T-helper 2 cell treated with Interferon-gamma antibody and Interleukin-4, amounts not matched to agents 5 μg/mL and 100 μg/mL, for 36 hours (primary cell): ENCODE results near the gene CRB2.

Experiments
- DNase-seq: peaks from one replicate; pipeline ENCODE4 v3.0.0; 2021; ENCODE audit warnings: low spot score
- H3K27ac Mint-ChIP-seq: one replicate; pipeline ENCODE4 v1.8.0; 2021; ENCODE audit warnings: mild to moderate bottlenecking, mixed read lengths
- H3K27me3 Mint-ChIP-seq: one replicate; pipeline ENCODE4 v1.8.0; 2021; ENCODE audit warnings: low read depth, mixed read lengths
- H3K36me3 Mint-ChIP-seq: one replicate; pipeline ENCODE4 v1.8.0; 2021; ENCODE audit warnings: low read depth, mixed read lengths
- H3K4me1 Mint-ChIP-seq: one replicate; pipeline ENCODE4 v1.8.0; 2021; ENCODE audit warnings: low read depth, mixed read lengths
- H3K4me3 Mint-ChIP-seq: one replicate; pipeline ENCODE4 v1.8.0; 2022; ENCODE audit warnings: mild to moderate bottlenecking, moderate library complexity, mixed read lengths
- H3K9me3 Mint-ChIP-seq: one replicate; pipeline ENCODE4 v1.8.0; 2021; ENCODE audit warnings: mixed read lengths

CRB2 gene

DNA sequence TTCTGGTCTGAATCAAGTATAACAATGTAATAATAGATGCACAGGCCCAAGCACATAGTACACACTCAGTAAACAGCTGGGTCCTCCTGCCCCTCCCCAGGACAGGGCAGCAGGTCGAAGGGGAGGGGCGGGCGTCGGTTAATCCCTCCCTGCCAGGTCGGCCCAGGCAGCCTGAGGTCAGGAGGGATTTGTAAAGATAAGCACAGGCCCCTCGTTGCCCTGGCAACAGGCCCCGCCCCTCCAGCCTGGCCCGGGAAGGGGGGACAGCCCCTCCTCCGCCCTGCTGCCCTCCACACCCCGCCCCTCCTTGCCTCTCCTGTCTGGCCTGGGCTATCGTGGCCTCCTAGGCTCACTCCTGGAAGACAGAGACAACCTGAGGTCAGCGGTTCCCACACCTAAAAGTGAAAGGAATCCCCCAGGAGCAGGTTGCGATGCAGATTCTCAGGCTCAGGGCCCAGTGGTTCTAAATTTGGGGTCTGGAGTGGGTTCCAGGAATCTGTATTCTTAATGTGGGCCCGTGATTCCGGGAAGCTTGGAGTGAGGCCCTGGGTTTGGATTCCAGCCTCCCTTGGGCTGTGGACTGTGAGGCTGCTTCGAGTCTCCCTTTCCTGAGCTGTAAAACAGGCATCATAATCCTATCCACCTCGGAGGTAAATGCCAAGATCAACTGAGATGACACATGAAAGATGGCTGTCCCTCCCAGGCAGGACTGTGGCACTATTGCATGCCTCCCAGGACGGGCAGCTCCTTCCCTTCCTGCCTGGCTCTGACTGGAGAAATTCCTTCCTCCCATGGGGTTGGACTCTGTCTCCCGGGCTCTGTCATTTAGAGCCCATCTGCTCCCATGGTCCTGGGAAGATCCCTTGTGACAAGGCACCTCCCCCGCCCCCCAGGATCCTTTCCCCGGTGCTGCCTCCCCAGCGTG lies 4.4 kb downstream of the CRB2 start:
- no peak overlapping the region for H3K27ac Mint-ChIP-seq
- no peaks in the 10 kb centered on the region for H3K27me3 Mint-ChIP-seq
- H3K4me3 Mint-ChIP-seq = no peak overlapping the region
- no peak for DNase-seq
- no peaks in the 10 kb centered on the region for H3K36me3 Mint-ChIP-seq
- H3K4me1 Mint-ChIP-seq = peaks cover 18% of the 10 kb centered on the region
- H3K9me3 Mint-ChIP-seq = no peaks in the 10 kb centered on the region

DNA sequence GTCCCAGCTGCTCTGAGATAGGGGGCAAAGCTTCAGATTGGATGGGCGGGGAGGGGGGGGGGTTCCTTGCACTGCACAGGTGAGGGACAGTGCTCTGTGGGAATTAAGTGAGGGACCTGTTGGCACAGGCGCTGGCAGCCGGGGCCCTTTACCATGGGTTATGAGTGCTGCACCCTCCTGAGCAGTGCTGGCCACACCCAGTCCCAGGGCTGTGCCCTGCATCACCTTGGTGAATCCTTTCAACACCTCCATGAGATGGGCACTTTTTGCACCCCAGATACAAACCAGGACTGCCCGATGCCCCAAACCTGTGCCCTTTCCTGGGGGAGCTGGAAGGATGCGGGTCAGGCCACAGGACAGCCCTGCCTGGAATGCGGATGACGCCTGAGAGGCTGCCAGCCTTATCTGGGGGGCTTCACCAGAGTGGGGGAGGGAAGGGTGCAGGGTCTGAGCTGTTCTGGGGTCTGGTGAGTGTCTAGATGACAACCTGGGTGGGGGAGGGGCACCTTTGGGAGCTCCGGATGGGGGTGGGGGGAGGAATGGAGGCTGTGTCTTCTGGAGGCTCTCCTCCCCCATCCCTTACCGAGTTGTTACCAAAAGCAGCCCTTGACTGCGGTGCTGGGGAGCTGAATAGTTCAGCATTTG lies 5.2 kb downstream of the CRB2 start:
- DNase-seq = no peak
- no peaks in the 10 kb centered on the region for H3K9me3 Mint-ChIP-seq
- no peaks in the 10 kb centered on the region for H3K27me3 Mint-ChIP-seq
- H3K36me3 Mint-ChIP-seq = no peaks in the 10 kb centered on the region
- no peak overlapping the region for H3K4me3 Mint-ChIP-seq
- peaks cover 18% of the 10 kb centered on the region for H3K4me1 Mint-ChIP-seq
- no peak overlapping the region for H3K27ac Mint-ChIP-seq

DNA sequence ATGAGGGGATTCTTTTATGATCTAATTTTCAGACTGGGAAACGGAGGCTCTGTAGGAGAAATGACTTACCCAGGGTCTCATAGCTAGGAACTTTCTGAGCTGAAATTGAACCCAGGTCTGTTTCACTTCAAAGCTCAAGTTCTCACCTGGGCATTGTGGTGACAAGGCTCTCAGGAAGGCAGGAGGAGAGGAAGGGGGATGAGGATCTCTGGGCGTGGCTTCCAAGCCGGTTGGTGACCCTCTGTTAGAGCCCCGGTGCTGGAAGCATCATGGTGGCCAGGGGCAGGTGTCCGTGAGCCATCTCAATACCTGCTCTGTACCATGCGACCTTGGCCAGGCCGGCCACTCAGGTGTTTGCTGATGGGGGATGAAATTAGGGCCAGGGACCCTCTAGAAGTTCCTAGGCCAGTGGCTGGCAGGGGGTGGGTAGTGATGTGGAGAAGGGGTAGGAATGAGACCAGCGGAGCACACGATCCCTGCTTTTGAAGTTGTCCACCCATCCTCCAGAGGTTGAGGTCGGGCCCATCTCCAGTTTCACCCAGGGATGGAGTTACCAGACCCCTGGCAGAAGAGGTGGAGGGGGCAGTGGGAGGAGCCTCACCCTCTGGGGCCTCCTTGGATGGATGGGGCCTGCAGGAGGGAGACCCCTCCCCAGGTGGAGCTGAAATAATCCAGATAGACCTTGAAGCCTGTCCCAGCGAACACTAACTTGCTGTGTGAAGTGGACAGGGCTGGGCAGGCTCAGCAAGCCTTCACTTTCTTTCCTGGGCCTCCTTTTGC lies 5.9 kb downstream of the CRB2 start:
- H3K27ac Mint-ChIP-seq = no peak overlapping the region
- H3K4me3 Mint-ChIP-seq = no peak overlapping the region
- no peaks in the 10 kb centered on the region for H3K27me3 Mint-ChIP-seq
- H3K4me1 Mint-ChIP-seq = peaks cover 18% of the 10 kb centered on the region
- H3K36me3 Mint-ChIP-seq = no peaks in the 10 kb centered on the region
- no peaks in the 10 kb centered on the region for H3K9me3 Mint-ChIP-seq
- no peak for DNase-seq

DNA sequence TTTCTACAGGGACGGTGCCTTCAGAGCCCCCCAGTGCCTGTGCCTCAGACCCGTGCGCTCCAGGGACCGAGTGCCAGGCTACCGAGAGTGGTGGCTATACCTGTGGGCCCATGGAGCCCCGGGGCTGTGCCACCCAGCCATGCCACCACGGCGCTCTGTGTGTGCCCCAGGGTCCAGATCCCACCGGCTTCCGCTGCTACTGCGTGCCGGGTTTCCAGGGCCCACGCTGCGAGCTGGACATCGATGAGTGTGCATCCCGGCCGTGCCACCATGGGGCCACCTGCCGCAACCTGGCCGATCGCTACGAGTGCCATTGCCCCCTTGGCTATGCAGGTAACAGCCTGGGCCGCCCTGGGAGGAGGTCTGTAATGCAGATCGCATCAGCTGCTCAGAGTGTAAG lies 6.9 kb downstream of the CRB2 start:
- no peak overlapping the region for H3K4me3 Mint-ChIP-seq
- DNase-seq = no peak

DNA sequence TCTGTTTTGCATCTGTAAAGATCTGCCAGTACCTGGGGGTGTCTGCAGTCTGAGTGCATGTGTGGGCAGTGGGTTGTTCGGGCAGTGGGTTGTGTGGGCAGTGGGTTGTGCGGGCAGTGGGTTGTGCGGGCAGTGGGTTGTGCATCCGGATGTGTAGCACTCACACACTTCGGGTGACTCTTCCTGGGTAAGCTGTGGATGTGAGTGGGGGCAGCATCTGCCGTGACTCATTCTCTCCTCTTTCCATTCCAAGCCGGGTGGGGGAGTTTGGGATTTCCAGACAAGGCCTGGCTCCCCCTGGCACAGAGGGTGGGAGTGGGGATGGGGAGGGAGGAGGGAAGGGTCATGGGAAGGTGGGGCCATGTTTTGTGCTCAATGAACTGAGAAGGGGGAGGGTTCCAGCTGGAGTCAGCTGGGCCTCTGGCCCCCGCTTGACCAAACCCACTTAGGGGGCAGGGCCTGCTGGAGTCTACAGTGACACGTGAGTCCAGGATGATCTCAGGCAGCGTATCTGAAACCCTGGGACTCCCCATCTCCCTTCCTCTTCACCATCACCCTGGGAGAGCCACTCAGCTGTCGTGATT lies 8.3 kb downstream of the CRB2 start:
- Mint-ChIP-seq H3K27me3 (no peaks in the 10 kb centered on the region), H3K9me3 (no peaks in the 10 kb centered on the region), H3K36me3 (no peaks in the 10 kb centered on the region), H3K27ac (no peak overlapping the region), H3K4me3 (no peak overlapping the region), H3K4me1 (peaks cover 7% of the 10 kb centered on the region)
- no peak for DNase-seq

More for the DNA sequence above, 6.9 kb downstream of the CRB2 start:
- Mint-ChIP-seq H3K9me3 (no peaks in the 10 kb centered on the region), H3K27me3 (no peaks in the 10 kb centered on the region), H3K36me3 (no peaks in the 10 kb centered on the region), H3K4me1 (peaks cover 18% of the 10 kb centered on the region), H3K27ac (no peak overlapping the region)

DNA sequence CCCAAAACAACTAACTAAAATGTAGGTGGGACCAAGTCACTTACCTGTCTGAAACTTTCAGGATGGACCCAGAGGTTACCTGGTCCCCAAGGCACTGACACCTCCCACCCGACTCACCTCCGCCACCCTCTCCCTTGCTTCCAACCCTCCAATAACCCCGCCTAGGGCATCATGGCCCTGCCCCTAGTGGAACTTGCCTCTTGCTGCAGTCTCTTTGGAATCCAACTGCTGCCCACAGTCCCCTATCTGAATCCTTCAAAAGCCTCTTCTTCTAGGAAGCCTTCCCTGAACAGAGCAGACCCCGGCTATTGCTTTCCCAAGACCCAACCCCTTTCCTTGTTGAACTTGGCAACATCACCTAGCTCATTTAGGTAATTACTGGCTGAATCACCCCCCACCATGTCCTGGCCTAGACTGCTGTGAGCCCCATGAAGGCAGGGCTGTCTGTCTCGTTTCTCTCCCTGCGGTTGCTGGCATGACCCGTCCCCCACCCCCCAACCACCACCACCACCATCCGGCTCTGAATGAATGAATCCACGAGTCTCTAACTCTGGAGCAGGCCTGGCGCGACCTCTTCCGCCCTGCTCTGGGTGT lies 9.4 kb downstream of the CRB2 start:
- Mint-ChIP-seq H3K4me1 (no peaks in the 10 kb centered on the region), H3K27me3 (no peaks in the 10 kb centered on the region), H3K9me3 (no peaks in the 10 kb centered on the region), H3K36me3 (no peaks in the 10 kb centered on the region), H3K27ac (no peak overlapping the region), H3K4me3 (no peak overlapping the region)
- DNase-seq = no peak

DNA sequence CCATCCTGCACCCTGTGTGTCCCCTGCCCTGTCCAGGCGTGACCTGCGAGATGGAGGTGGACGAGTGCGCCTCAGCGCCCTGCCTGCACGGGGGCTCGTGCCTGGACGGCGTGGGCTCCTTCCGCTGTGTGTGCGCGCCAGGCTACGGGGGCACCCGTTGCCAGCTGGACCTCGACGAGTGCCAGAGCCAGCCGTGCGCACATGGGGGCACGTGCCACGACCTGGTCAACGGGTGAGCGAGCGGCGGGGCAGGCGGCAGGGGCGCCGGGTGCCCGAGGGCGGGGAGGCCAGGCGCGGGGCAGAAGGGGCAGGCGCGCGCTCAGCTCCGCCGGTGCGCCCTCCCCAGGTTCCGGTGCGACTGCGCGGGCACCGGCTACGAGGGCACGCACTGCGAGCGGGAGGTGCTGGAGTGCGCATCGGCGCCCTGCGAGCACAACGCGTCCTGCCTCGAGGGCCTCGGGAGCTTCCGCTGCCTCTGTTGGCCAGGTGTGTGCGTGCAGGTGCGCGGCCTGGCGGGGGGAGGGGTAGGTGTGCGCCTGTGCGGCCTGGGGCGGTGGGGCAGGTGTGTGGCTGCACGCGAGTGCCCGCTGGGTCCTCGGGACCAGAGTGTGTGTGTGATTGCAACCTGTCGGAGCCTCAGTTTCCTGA lies 10.0 kb downstream of the CRB2 start:
- H3K4me3 Mint-ChIP-seq = no peak overlapping the region
- no peaks in the 10 kb centered on the region for H3K4me1 Mint-ChIP-seq
- H3K27ac Mint-ChIP-seq = no peak overlapping the region
- no peaks in the 10 kb centered on the region for H3K36me3 Mint-ChIP-seq
- no peak for DNase-seq
- no peaks in the 10 kb centered on the region for H3K9me3 Mint-ChIP-seq
- no peaks in the 10 kb centered on the region for H3K27me3 Mint-ChIP-seq

DNA sequence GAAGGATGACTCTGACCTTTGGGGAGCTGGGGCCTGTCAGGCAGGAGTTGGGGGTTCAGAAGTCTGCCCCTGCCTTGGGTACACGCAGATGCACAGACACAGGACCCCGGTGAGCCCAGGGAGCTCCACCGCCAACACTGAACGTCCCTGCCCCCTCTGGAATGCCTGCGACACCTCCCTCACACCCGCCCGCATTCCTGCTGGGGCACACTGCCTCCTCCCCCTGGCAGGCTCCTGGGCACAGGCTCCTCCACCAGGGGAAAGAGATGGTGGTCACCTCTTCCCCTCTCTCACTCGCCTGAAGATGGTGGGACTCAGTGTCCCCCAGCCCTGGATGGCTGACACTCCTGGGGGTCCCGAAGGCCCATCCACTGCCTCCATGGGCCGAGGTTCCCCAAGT lies 12.0 kb downstream of the CRB2 start:
- H3K4me3 Mint-ChIP-seq = no peak overlapping the region
- H3K27ac Mint-ChIP-seq = no peak overlapping the region
- DNase-seq = no peak
- H3K4me1 Mint-ChIP-seq = no peaks in the 10 kb centered on the region
- no peaks in the 10 kb centered on the region for H3K9me3 Mint-ChIP-seq
- no peaks in the 10 kb centered on the region for H3K36me3 Mint-ChIP-seq
- H3K27me3 Mint-ChIP-seq = peaks cover 15% of the 10 kb centered on the region

DNA sequence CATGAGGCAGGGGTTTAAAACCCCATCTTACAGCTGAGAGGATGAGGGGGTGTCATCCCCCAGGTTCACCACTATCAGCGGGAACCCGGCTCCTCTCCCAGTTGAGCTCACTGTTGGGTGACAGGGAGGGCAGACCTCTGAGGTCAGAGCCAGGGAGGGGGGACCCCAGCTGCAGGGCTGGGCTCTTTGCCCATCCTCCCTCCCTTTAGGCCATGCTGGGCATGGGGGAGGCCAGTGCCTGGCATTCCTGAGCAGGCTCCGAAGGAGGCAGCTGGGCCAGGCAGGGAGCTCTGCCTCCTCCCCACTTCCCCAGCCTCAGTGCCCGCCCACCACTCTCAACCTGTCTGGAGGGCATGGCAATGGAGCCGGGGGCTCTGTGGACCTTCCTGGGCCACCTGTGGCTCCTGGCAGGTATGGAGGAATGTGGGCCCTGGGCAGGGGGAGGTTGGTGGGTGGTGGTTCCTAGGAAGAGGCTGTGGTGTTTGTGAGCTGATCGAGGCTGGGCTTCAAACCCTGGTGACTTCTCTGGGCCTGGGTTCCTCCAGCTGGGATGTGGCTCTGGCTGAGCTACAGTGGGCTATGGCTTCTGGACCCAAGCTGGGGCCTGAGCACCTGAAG lies 12.6 kb downstream of the CRB2 start:
- no peak for DNase-seq
- H3K4me3 Mint-ChIP-seq = no peak overlapping the region
- peaks cover 15% of the 10 kb centered on the region for H3K27me3 Mint-ChIP-seq

DNA sequence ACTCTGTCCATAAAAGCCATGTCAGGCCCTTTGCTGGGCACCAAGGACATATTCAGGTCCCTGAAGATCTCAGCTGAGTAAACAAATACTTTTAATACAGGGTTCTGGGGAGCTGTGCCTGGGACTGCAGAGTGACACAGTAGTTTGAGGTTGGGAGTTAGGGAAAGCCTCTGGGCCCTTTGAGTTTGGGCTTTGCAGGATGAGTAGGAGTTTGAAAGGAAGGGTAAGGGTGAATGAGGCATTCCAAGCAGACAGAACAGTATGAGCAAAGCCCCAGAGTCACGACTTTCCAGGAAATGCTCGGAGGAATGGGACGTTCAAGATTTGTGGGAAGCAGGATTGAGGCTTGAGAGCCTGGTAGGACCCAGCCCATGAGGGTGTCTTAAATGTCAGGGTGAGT lies 13.3 kb downstream of the CRB2 start:
- H3K9me3 Mint-ChIP-seq = no peaks in the 10 kb centered on the region
- DNase-seq = no peak
- H3K27me3 Mint-ChIP-seq = peaks cover 20% of the 10 kb centered on the region
- no peak overlapping the region for H3K27ac Mint-ChIP-seq
- H3K36me3 Mint-ChIP-seq = no peaks in the 10 kb centered on the region
- H3K4me3 Mint-ChIP-seq = no peak overlapping the region
- H3K4me1 Mint-ChIP-seq = no peaks in the 10 kb centered on the region

More for the DNA sequence above, 12.6 kb downstream of the CRB2 start:
- Mint-ChIP-seq H3K4me1 (no peaks in the 10 kb centered on the region), H3K27ac (no peak overlapping the region), H3K36me3 (no peaks in the 10 kb centered on the region), H3K9me3 (no peaks in the 10 kb centered on the region)

DNA sequence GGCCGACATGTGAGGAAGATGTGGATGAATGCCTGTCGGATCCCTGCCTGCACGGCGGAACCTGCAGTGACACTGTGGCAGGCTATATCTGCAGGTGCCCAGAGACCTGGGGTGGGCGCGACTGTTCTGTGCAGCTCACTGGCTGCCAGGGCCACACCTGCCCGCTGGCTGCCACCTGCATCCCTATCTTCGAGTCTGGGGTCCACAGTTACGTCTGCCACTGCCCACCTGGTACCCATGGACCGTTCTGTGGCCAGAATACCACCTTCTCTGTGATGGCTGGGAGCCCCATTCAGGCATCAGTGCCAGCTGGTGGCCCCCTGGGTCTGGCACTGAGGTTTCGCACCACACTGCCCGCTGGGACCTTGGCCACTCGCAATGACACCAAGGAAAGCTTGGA lies 14.1 kb downstream of the CRB2 start:
- Mint-ChIP-seq H3K4me3 (no peak overlapping the region), H3K27me3 (peaks cover 27% of the 10 kb centered on the region), H3K9me3 (no peaks in the 10 kb centered on the region), H3K4me1 (no peaks in the 10 kb centered on the region), H3K36me3 (no peaks in the 10 kb centered on the region), H3K27ac (no peak overlapping the region)
- DNase-seq = no peak

DNA sequence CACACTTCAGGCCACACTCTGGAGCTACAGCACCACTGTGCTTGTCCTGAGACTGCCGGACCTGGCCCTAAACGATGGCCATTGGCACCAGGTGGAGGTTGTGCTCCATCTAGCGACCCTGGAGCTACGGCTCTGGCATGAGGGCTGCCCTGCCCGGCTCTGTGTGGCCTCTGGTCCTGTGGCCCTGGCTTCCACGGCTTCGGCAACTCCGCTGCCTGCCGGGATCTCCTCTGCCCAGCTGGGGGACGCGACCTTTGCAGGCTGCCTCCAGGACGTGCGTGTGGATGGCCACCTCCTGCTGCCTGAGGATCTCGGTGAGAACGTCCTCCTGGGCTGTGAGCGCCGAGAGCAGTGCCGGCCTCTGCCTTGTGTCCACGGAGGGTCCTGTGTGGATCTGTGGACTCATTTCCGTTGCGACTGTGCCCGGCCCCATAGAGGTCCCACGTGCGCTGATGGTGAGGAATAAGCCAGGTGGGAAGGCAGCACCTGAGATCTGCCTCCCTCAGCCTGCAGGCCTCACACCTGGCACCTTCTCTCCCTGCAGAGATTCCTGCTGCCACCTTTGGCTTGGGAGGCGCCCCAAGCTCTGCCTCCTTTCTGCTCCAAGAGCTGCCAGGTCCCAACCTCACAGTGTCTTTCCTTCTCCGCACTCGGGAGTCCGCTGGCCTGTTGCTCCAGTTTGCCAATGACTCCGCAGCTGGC lies 14.7 kb downstream of the CRB2 start:
- no peaks in the 10 kb centered on the region for H3K36me3 Mint-ChIP-seq
- H3K4me3 Mint-ChIP-seq = no peak overlapping the region
- H3K27ac Mint-ChIP-seq = no peak overlapping the region
- H3K9me3 Mint-ChIP-seq = no peaks in the 10 kb centered on the region
- no peaks in the 10 kb centered on the region for H3K4me1 Mint-ChIP-seq
- peaks cover 28% of the 10 kb centered on the region for H3K27me3 Mint-ChIP-seq
- DNase-seq = no peak
